Inflammatory macrophage treated with lipopolysaccharide for 1 hour (primary cell): ENCODE results near the gene NR2E1.

Experiments
- DNase-seq, 2 donors: peaks; one replicate each; pipeline ENCODE4 v3.0.0-alpha.2; 2020 to 2022

NR2E1 gene

GRCh38 chr6:108171918-108172516 is 6.2 kb downstream of the NR2E1 start:
- no peak for DNase-seq

- peak; percentile 43 to 59 for DNase-seq
These were observed 8.8 kb downstream of the NR2E1 start for GRCh38 chr6:108174371-108175175.

GRCh38 chr6:108175176-108175591 is 9.4 kb downstream of the NR2E1 start:
- no peak for DNase-seq

- no peak for DNase-seq
These were observed 9.9 kb downstream of the NR2E1 start for GRCh38 chr6:108175592-108176279.

GRCh38 chr6:108176281-108177089 is 10.7 kb downstream of the NR2E1 start:
- no peak for DNase-seq

GRCh38 chr6:108179741-108180140 is 13.9 kb downstream of the NR2E1 start:
- no peak for DNase-seq

GRCh38 chr6:108180266-108180665 is 14.4 kb downstream of the NR2E1 start:
- no peak for DNase-seq

GRCh38 chr6:108180776-108181175 is 15.0 kb downstream of the NR2E1 start:
- DNase-seq = no peak

GRCh38 chr6:108186226-108186625 is 20.4 kb downstream of the NR2E1 start:
- DNase-seq = no peak

- DNase-seq = no peak
These were observed 21.7 kb downstream of the NR2E1 start for GRCh38 chr6:108187519-108187918.

GRCh38 chr6:108193131-108193530 is 27.3 kb downstream of the NR2E1 start:
- peak; percentile 6 to 23 for DNase-seq

- no peak for DNase-seq
These were observed 28.0 kb downstream of the NR2E1 start for GRCh38 chr6:108193835-108194234.

GRCh38 chr6:108194503-108194902 is 28.7 kb downstream of the NR2E1 start:
- DNase-seq = no peak

- DNase-seq = no peak
These were observed 29.4 kb downstream of the NR2E1 start for GRCh38 chr6:108195209-108195608.

GRCh38 chr6:108198761-108199498 is 33.1 kb downstream of the NR2E1 start:
- DNase-seq = no peak

- no peak for DNase-seq
These were observed 34.4 kb downstream of the NR2E1 start for GRCh38 chr6:108200186-108200585.

- DNase-seq = no peak
These were observed 34.8 kb downstream of the NR2E1 start for GRCh38 chr6:108200631-108201030.

GRCh38 chr6:108203189-108204112 is 37.6 kb downstream of the NR2E1 start:
- no peak for DNase-seq

GRCh38 chr6:108207013-108207412 is 41.2 kb downstream of the NR2E1 start:
- DNase-seq = no peak

- no peak for DNase-seq
These were observed 43.9 kb downstream of the NR2E1 start for GRCh38 chr6:108209738-108210137.

- peak; percentile 48 to 79 for DNase-seq
These were observed 44.7 kb downstream of the NR2E1 start for GRCh38 chr6:108210556-108210955.
